ENCODE measurements around the gene ADI1. TPM values are rescaled to one million over a fixed set of nuclear protein-coding genes. Genes with fewer than 3 reads are reported as not detected.
"Not testable (repeated sequence)": the region's sequence is repeated elsewhere in the genome, so short reads cannot be mapped to it uniquely, and the experiment has no call there.

ADI1 gene
- polyA plus RNA-seq, 3 donors from 2014 or later = 31.0 to 66.1 (median 52.2) TPM

DNA sequence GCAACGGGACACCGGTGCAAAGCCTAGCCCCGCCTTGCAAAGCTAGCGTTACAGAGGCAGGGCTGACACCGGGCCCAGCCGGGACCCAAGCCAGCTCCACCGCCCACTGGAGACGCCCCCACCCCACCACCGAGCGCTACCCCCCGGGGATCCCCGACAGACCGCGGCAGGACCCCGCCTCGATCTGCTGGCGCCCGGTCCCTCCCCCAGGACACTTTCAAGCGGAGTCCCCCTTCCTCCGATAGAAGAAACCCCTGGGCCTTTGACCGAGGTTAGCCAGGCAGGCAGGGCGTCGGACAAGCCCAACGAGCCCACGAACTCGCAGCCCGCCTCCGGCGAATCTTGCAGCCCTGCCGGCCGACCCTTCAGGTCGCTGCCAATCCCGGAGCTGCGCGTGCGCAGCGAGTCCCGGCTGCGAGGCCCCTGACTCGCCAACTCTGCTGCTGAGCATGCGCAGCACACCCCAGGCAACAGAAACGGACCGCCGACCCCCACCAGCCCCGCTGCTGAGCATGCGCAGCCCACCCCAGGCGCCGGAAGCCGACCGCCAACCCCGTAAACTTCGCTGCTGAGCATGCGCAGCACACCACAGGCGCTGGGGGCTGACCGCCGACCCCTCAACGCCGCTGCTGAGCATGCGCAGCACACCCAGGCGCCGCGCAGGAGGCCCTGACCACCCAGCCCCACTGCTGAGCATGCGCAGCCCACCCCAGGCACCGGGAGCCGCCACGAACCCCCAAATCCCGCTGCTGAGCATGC lies 656 bp downstream of the ADI1 start:
- Mint-ChIP-seq H3K9me3 (peaks cover 0 to 11% (median 2%) of the 10 kb centered on the region in 6 donors), H3K36me3 (peaks cover 12 to 14% (median 12%) of the 10 kb centered on the region in 3 donors), H3K27me3 (ENCODE audit: low read depth in 3 of 3) (peaks cover 12 to 27% (median 24%) of the 10 kb centered on the region in 3 donors), H3K4me1 (peaks cover 30 to 31% of the 10 kb centered on the region in 2 donors), H3K4me3 (peak overlapping the region; percentile 89 to 98 (median 92)), H3K27ac (peak overlapping the region; percentile 85 to 94 (median 90))
- peak; percentile 99 to 100 (median 100) for DNase-seq

GRCh38 chr2:3517948-3518495 lies 1.3 kb downstream of the ADI1 start:
- peaks cover 12 to 27% (median 24%) of the 10 kb centered on the region in 3 donors for H3K27me3 Mint-ChIP-seq (ENCODE audit: low read depth in 3 of 3)
- peaks cover 30 to 31% of the 10 kb centered on the region in 2 donors for H3K4me1 Mint-ChIP-seq
- no peak for DNase-seq
- peaks cover 0 to 11% (median 2%) of the 10 kb centered on the region in 6 donors for H3K9me3 Mint-ChIP-seq
- peak overlapping the region; percentile 89 to 98 (median 92) for H3K4me3 Mint-ChIP-seq
- H3K36me3 Mint-ChIP-seq = peaks cover 17 to 19% (median 17%) of the 10 kb centered on the region in 3 donors
- peak overlapping the region; percentile 82 to 91 (median 88) for H3K27ac Mint-ChIP-seq

DNA sequence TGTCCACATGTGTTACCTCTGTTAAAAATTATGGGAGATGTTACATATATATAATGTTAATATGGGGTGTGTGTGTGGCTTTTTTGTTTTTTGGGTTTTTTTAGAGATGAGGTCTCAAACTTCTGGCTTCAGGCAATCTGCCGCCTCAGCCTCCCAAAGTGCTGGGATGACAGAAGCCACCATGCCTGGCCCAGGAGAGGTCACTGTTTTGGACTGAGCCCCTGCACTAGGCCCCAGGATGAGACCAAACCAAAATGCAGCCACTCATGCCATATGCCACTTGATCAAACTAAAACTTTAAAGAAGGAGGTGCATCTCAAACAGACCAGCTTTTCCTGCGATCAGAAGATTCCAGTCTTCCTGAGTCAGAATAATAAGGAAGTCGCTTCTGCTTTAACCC lies 2.5 kb downstream of the ADI1 start:
- Mint-ChIP-seq H3K9me3 (peaks cover 0 to 11% (median 2%) of the 10 kb centered on the region in 6 donors), H3K4me3 (peak overlapping the region in 1 of 5 donors; percentile 9), H3K4me1 (peaks cover 28 to 30% of the 10 kb centered on the region in 2 donors), H3K27ac (no peak overlapping the region), H3K36me3 (peaks cover 21 to 26% (median 23%) of the 10 kb centered on the region in 3 donors), H3K27me3 (ENCODE audit: low read depth in 3 of 3) (peaks cover 12 to 27% (median 24%) of the 10 kb centered on the region in 3 donors)
- DNase-seq = no peak

DNA sequence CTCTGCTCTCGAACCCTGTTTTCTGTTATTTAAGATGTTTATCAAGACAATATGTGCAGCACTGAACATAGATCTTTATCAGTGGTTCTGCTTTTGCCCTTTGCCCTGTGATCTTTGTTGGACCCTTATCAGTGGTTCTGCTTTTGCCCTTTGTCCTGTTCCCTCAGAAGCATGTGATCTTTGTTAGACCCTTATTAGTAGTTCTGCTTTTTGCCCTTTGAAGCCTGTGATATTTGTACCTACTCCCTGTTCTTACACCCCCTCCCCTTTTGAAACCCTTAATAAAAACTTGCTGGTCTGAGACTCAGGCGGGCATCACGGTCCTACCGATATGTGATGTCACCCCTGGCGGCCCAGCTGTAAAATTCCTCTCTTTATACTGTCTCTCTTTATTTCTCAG lies 3.9 kb downstream of the ADI1 start:
- Mint-ChIP-seq H3K4me1 (peaks cover 16% of the 10 kb centered on the region in 2 donors), H3K36me3 (peaks cover 35 to 39% (median 36%) of the 10 kb centered on the region in 3 donors), H3K27me3 (ENCODE audit: low read depth in 3 of 3) (peaks cover 12 to 25% (median 24%) of the 10 kb centered on the region in 3 donors), H3K9me3 (peaks cover 0 to 11% (median 2%) of the 10 kb centered on the region in 6 donors)
- not testable (repeated sequence) for H3K27ac Mint-ChIP-seq, DNase-seq, H3K4me3 Mint-ChIP-seq

- Mint-ChIP-seq H3K27ac (no peak overlapping the region), H3K4me3 (no peak overlapping the region), H3K36me3 (peaks cover 39 to 46% (median 43%) of the 10 kb centered on the region in 3 donors), H3K4me1 (peaks cover 5 to 6% of the 10 kb centered on the region in 2 donors), H3K9me3 (peaks cover 0 to 11% (median 3%) of the 10 kb centered on the region in 6 donors), H3K27me3 (ENCODE audit: low read depth in 3 of 3) (peaks cover 0 to 7% (median 6%) of the 10 kb centered on the region in 3 donors)
- no peak for DNase-seq
Observed at GRCh38 chr2:3513026-3513810, 6.1 kb downstream of the ADI1 start.

- H3K27me3 Mint-ChIP-seq (ENCODE audit: low read depth in 3 of 3) = peaks cover 0 to 4% (median 0%) of the 10 kb centered on the region in 3 donors
- DNase-seq = no peak
- H3K4me3 Mint-ChIP-seq = no peak overlapping the region
- peaks cover 0 to 11% (median 3%) of the 10 kb centered on the region in 6 donors for H3K9me3 Mint-ChIP-seq
- H3K4me1 Mint-ChIP-seq = no peaks in the 10 kb centered on the region
- no peak overlapping the region for H3K27ac Mint-ChIP-seq
- peaks cover 47 to 55% (median 53%) of the 10 kb centered on the region in 3 donors for H3K36me3 Mint-ChIP-seq
Observed at GRCh38 chr2:3512086-3512485, 7.2 kb downstream of the ADI1 start.

- Mint-ChIP-seq H3K36me3 (peaks cover 32 to 48% (median 40%) of the 10 kb centered on the region in 3 donors), H3K4me3 (no peak overlapping the region), H3K27ac (no peak overlapping the region), H3K27me3 (ENCODE audit: low read depth in 3 of 3) (peaks cover 0 to 2% (median 1%) of the 10 kb centered on the region in 3 donors), H3K4me1 (no peaks in the 10 kb centered on the region), H3K9me3 (peaks cover 0 to 1% (median 0%) of the 10 kb centered on the region in 6 donors)
- DNase-seq = no peak
Observed at GRCh38 chr2:3505771-3506170, 13.6 kb downstream of the ADI1 start.

GRCh38 chr2:3504741-3505140 lies 14.6 kb downstream of the ADI1 start:
- H3K27me3 Mint-ChIP-seq (ENCODE audit: low read depth in 3 of 3) = peaks cover 0 to 2% (median 1%) of the 10 kb centered on the region in 3 donors
- H3K4me1 Mint-ChIP-seq = no peaks in the 10 kb centered on the region

GRCh38 chr2:3503483-3503882 lies 15.8 kb downstream of the ADI1 start:
- H3K36me3 Mint-ChIP-seq = peaks cover 35 to 48% (median 41%) of the 10 kb centered on the region in 3 donors

More at GRCh38 chr2:3504741-3505140, 14.6 kb downstream of the ADI1 start:
- no peak overlapping the region for H3K27ac Mint-ChIP-seq
- DNase-seq = no peak
- no peak overlapping the region for H3K4me3 Mint-ChIP-seq
- H3K36me3 Mint-ChIP-seq = peaks cover 31 to 41% (median 39%) of the 10 kb centered on the region in 3 donors
- H3K9me3 Mint-ChIP-seq = no peaks in the 10 kb centered on the region

GRCh38 chr2:3503046-3503445 lies 16.3 kb downstream of the ADI1 start:
- Mint-ChIP-seq H3K27me3 (ENCODE audit: low read depth in 3 of 3) (peaks cover 0 to 1% (median 0%) of the 10 kb centered on the region in 3 donors), H3K36me3 (peaks cover 32 to 49% (median 42%) of the 10 kb centered on the region in 3 donors), H3K27ac (peak overlapping the region in 1 of 6 donors; percentile 32), H3K4me3 (no peak overlapping the region), H3K4me1 (no peaks in the 10 kb centered on the region), H3K9me3 (no peaks in the 10 kb centered on the region)
- DNase-seq = no peak

More at GRCh38 chr2:3503483-3503882, 15.8 kb downstream of the ADI1 start:
- Mint-ChIP-seq H3K27me3 (ENCODE audit: low read depth in 3 of 3) (peaks cover 0 to 1% (median under 1%) of the 10 kb centered on the region in 3 donors), H3K4me3 (no peak overlapping the region), H3K9me3 (no peaks in the 10 kb centered on the region), H3K27ac (peak overlapping the region in 2 of 6 donors; percentile 32 to 71), H3K4me1 (no peaks in the 10 kb centered on the region)
- DNase-seq = no peak

GRCh38 chr2:3500326-3500899 lies 18.9 kb downstream of the ADI1 start:
- Mint-ChIP-seq H3K4me3 (no peak overlapping the region), H3K4me1 (no peaks in the 10 kb centered on the region), H3K27ac (no peak overlapping the region), H3K9me3 (no peaks in the 10 kb centered on the region), H3K36me3 (peaks cover 24 to 44% (median 44%) of the 10 kb centered on the region in 3 donors), H3K27me3 (ENCODE audit: low read depth in 3 of 3) (peaks cover 0 to 2% (median 1%) of the 10 kb centered on the region in 3 donors)
- no peak for DNase-seq

DNA sequence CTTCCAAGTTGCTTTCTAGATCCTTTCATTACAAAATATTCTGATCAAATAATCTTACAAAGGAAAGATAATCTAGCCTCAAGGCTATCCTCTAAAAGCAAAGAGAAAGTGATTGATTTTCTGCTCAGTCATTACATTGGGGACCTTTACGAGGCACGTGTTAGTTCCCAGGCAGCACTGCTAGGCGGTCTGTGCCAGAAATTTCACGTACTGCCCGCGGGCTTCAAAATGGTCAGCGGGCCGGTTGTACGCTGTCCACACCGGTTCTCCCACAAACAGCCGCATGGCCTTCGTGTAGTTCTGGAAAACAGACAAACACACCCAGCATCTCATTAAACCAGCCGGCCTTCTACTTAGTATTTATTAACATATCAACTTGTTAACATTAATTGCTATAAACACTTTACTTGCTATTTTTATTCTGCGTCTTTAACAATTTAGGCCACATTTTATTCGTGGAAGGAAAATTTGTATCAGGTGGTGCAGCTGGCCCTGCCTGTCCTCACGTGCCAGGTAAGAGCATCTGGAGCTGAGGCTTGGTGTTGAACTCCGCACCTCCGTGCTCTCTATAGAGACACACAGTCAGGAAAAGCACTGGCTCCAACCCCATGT lies 20.4 kb downstream of the ADI1 start:
- Mint-ChIP-seq H3K27me3 (ENCODE audit: low read depth in 3 of 3) (peaks cover 0 to 2% (median 1%) of the 10 kb centered on the region in 3 donors), H3K9me3 (no peaks in the 10 kb centered on the region), H3K4me1 (no peaks in the 10 kb centered on the region), H3K27ac (no peak overlapping the region), H3K36me3 (peaks cover 24 to 38% (median 33%) of the 10 kb centered on the region in 3 donors), H3K4me3 (no peak overlapping the region)
- DNase-seq = no peak

DNA sequence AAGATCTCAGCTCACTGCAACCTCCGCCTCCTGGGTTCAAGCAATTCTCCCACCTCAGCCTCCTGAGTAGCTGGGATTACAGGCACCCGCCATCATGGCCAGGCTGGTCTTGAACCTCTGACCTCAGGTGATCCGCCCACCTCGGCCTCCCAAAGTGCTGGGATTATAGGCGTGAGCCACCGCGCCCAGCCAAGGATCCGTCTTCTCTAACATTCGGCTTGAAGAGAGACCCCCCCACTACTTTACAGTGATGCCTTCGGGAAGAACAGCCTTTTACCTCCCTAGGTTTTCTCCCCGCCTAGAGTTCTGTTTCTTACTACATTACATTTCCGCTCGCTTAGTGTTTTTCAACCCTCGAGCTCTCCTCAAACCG lies 22.6 kb downstream of the ADI1 start:
- not testable (repeated sequence) for H3K9me3 Mint-ChIP-seq; H3K27me3 Mint-ChIP-seq (ENCODE audit: low read depth in 3 of 3); H3K4me3 Mint-ChIP-seq; H3K4me1 Mint-ChIP-seq; DNase-seq; H3K27ac Mint-ChIP-seq
- peaks cover 11 to 30% (median 27%) of the 10 kb centered on the region in 3 donors for H3K36me3 Mint-ChIP-seq

Measured in immature natural killer cell (primary cell).